H1 (cell line): Measurements from ENCODE around the gene ERC1. TPM values are rescaled to one million over a fixed set of nuclear protein-coding genes. Genes with fewer than 3 reads are reported as not detected.

Source experiments
- CTCF ChIA-PET: fragments of 300-600 bp; sonication (Branson Sonifier 250); formaldehyde crosslinking; loops from one replicate; lab custom pipeline; 2021; ENCODE audit not compliant: partially characterized antibody; lab: Charles Lee
- POLR2A ChIA-PET: fragments of 300-600 bp; sonication (Branson Sonifier 250); formaldehyde crosslinking; loops from one replicate; lab custom pipeline; 2021; ENCODE audit warnings: inconsistent platforms; ENCODE audit not compliant: partially characterized antibody; lab: Charles Lee
- DNase-seq, 2 experiments: peaks; one replicate each; pipeline versions ENCODE4 v3.0.0 to v3.0.0-alpha.2; 2010 to 2022; ENCODE audit warnings: low spot score in 2 of 2, low read depth in 1 of 2, mixed read lengths in 1 of 2
- FAIRE-seq: peaks from 2 replicates; lab custom pipeline; 2011; peaks lifted over from hg19 to GRCh38; lab: Jason Lieb, UNC
- H2AFZ ChIP-seq: 2 replicates; pipeline ENCODE4 v1.8.1; 2012; ENCODE audit warnings: low read length, inconsistent platforms
- H2AK5ac ChIP-seq: 2 replicates; pipeline ENCODE4 v1.6.1; 2013; ENCODE audit warnings: low read depth, low read length
- H2BK120ac ChIP-seq: replicated peaks from 2 replicates; pipeline ENCODE3; 2013; ENCODE audit warnings: low read depth, low read length, inconsistent platforms
- H2BK12ac ChIP-seq: 2 replicates; pipeline ENCODE4 v1.6.1; 2013; ENCODE audit warnings: low read depth, low read length
- H2BK15ac ChIP-seq: 2 replicates; pipeline ENCODE4 v1.6.1; 2013; ENCODE audit warnings: low read length
- H2BK20ac ChIP-seq: 2 replicates; pipeline ENCODE4 v1.6.1; 2013; ENCODE audit warnings: low read length
- H2BK5ac ChIP-seq: 2 replicates; pipeline ENCODE4 v1.6.1; 2013; ENCODE audit warnings: low read depth, low read length
- H3K14ac ChIP-seq: 2 replicates; pipeline ENCODE4 v1.6.1; 2013; ENCODE audit warnings: inconsistent platforms; ENCODE audit not compliant: insufficient read length
- H3K18ac ChIP-seq: 2 replicates; pipeline ENCODE4 v1.6.1; 2013; ENCODE audit warnings: low read length; ENCODE audit errors: extremely low read depth
- H3K23ac ChIP-seq: 2 replicates; pipeline ENCODE4 v1.6.1; 2013; ENCODE audit warnings: inconsistent platforms; ENCODE audit not compliant: insufficient read length
- H3K23me2 ChIP-seq: 2 replicates; pipeline ENCODE4 v1.6.1; 2013; ENCODE audit warnings: low read depth, low read length
- H3K27ac ChIP-seq: 2 replicates; pipeline ENCODE4 v1.6.1; 2011; ENCODE audit warnings: low read depth, low read length, inconsistent platforms
- H3K27me3 ChIP-seq, 4 experiments: replicated peaks in 1 of 4; 1 replicate in 1 of 4; 2 replicates in 3 of 4; pipeline versions ENCODE4 v1.6.1 to v1.8.1; 2011 to 2013; ENCODE audit warnings: low read length in 3 of 4, mild to moderate bottlenecking in 3 of 4, inconsistent platforms in 2 of 4, mixed read lengths in 2 of 4, moderate library complexity in 1 of 4; ENCODE audit not compliant: control insufficient read depth in 3 of 4, insufficient read depth in 3 of 4; ENCODE audit errors: extremely low read depth in 1 of 4
- H3K36me3 ChIP-seq, 4 experiments: 2 replicates each; pipeline versions ENCODE4 v1.6.1 to v1.8.1; 2011 to 2013; ENCODE audit warnings: mild to moderate bottlenecking in 4 of 4, low read length in 3 of 4, moderate library complexity in 2 of 4, control low read depth in 1 of 4, inconsistent platforms in 1 of 4; ENCODE audit not compliant: insufficient read depth in 4 of 4, control insufficient read depth in 2 of 4
- H3K4ac ChIP-seq: replicated peaks from 2 replicates; pipeline ENCODE3; 2013; ENCODE audit warnings: low read length, low read depth, mixed read lengths, inconsistent platforms; ENCODE audit not compliant: insufficient read length
- H3K4me1 ChIP-seq, 4 experiments: replicated peaks in 1 of 4; 1 replicate in 1 of 4; 2 replicates in 3 of 4; pipeline versions ENCODE4 v1.6.1 to v1.8.1; 2011 to 2013; ENCODE audit warnings: low read length in 3 of 4, inconsistent platforms in 2 of 4, mixed read lengths in 1 of 4; ENCODE audit not compliant: insufficient read depth in 4 of 4, control insufficient read depth in 3 of 4
- H3K4me2 ChIP-seq, 2 experiments: 2 replicates each; pipeline versions ENCODE4 v1.6.1 to v1.8.1; 2011 to 2013; ENCODE audit warnings: low read depth in 2 of 2, low read length in 2 of 2, control low read depth in 1 of 2, inconsistent platforms in 1 of 2, mild to moderate bottlenecking in 1 of 2; ENCODE audit not compliant: insufficient read depth in 1 of 2
- H3K4me3 ChIP-seq, 4 experiments: fragments of 200-600, 300-600 bp in 1 of 4; sonication (generic), shearing (Covaris generic), sonication (Bioruptor Twin) in 1 of 4; 2 replicates each; pipeline versions ENCODE4 v1.5.1 to v1.8.1; 2011 to 2016; ENCODE audit warnings: low read length in 4 of 4, low read depth in 3 of 4, control low read depth in 2 of 4, inconsistent platforms in 2 of 4, mild to moderate bottlenecking in 2 of 4, mixed read lengths in 1 of 4, moderate library complexity in 1 of 4; ENCODE audit not compliant: insufficient read depth in 2 of 4; ENCODE audit errors: extremely low read depth in 1 of 4
- H3K56ac ChIP-seq: replicated peaks from 2 replicates; pipeline ENCODE3; 2013; ENCODE audit warnings: low read depth, mild to moderate bottlenecking, mixed read lengths, low read length, inconsistent platforms; ENCODE audit not compliant: insufficient read length
- H3K79me1 ChIP-seq: 2 replicates; pipeline ENCODE4 v1.6.1; 2013; ENCODE audit warnings: low read depth, low read length, control low read depth
- H3K79me2 ChIP-seq, 2 experiments: 2 replicates each; pipeline versions ENCODE4 v1.6.1 to v1.8.1; 2012 to 2013; ENCODE audit warnings: low read length in 2 of 2, mild to moderate bottlenecking in 2 of 2, inconsistent platforms in 1 of 2; ENCODE audit not compliant: insufficient read depth in 2 of 2, control insufficient read depth in 1 of 2
- H3K9ac ChIP-seq, 4 experiments: replicated peaks in 1 of 4; 1 replicate in 1 of 4; 2 replicates in 3 of 4; pipeline versions ENCODE4 v1.6.1 to v1.8.1; 2011 to 2013; ENCODE audit warnings: low read depth in 3 of 4, low read length in 3 of 4, control low read depth in 2 of 4, mild to moderate bottlenecking in 2 of 4, moderate library complexity in 2 of 4, inconsistent platforms in 1 of 4; ENCODE audit errors: extremely low read depth in 1 of 4
- H3K9me3 ChIP-seq, 2 experiments: 2 replicates each; pipeline versions ENCODE4 v1.6.1 to v1.8.1; 2012 to 2013; ENCODE audit warnings: mild to moderate bottlenecking in 2 of 2, moderate library complexity in 2 of 2, control low read depth in 1 of 2, inconsistent platforms in 1 of 2, low read depth in 1 of 2, low read length in 1 of 2, mixed read lengths in 1 of 2; ENCODE audit not compliant: insufficient read depth in 2 of 2
- H4K20me1 ChIP-seq, 2 experiments: replicated peaks in 1 of 2; 2 replicates each; pipeline versions ENCODE3 to v1.8.1; 2011 to 2013; ENCODE audit warnings: inconsistent platforms in 2 of 2, low read length in 2 of 2, mild to moderate bottlenecking in 1 of 2; ENCODE audit not compliant: insufficient read depth in 2 of 2, control insufficient read depth in 1 of 2
- H4K5ac ChIP-seq: 2 replicates; pipeline ENCODE4 v1.6.1; 2013; ENCODE audit warnings: low read length, low read depth, mixed read lengths, inconsistent platforms; ENCODE audit not compliant: insufficient read length
- H4K8ac ChIP-seq: 2 replicates; pipeline ENCODE4 v1.8.0; 2013; ENCODE audit warnings: mild to moderate bottlenecking, moderate library complexity, low read length, inconsistent platforms; ENCODE audit not compliant: insufficient read depth; ENCODE audit errors: extremely low read depth
- H4K91ac ChIP-seq: replicated peaks from 2 replicates; pipeline ENCODE3; 2013; ENCODE audit warnings: low read length, mixed read lengths, inconsistent platforms; ENCODE audit not compliant: insufficient read length
- CBX5 ChIP-seq: fragments of 300-800, 300-1000 bp; sonication (generic); IDR thresholded peaks from 2 replicates; pipeline ENCODE4 v1.7.1; 2016; ENCODE audit warnings: antibody characterized with exemption, low read length, low read depth
- CTBP2 ChIP-seq: IDR thresholded peaks from 2 replicates; pipeline ENCODE4 v1.7.0; 2011; ENCODE audit warnings: borderline replicate concordance, mild to moderate bottlenecking, moderate library complexity, mixed read lengths, low read length; ENCODE audit not compliant: insufficient read depth, insufficient read length
- EZH2 ChIP-seq: fragments of 200-600 bp; sonication (generic); IDR thresholded peaks from 2 replicates; pipeline ENCODE4 v1.7.1; 2012; ENCODE audit warnings: low read depth, mild to moderate bottlenecking, moderate library complexity, low read length, inconsistent platforms; ENCODE audit not compliant: severe bottlenecking
- JUN ChIP-seq: IDR thresholded peaks from 2 replicates; pipeline ENCODE4 v1.6.1; 2011; ENCODE audit warnings: low read depth, mild to moderate bottlenecking, improper control_type of control experiment, low read length
- KDM1A ChIP-seq: fragments of 200-600, 300-600 bp; sonication (generic); IDR thresholded peaks from 2 replicates; pipeline ENCODE4 v1.7.1; 2016; ENCODE audit warnings: mild to moderate bottlenecking, low read length, borderline replicate concordance
- PHF8 ChIP-seq: fragments of 200-600 bp; sonication (generic); conservative IDR thresholded peaks from 2 replicates; pipeline ENCODE4 v1.7.1; 2012; ENCODE audit warnings: low read depth, mild to moderate bottlenecking, inconsistent platforms, low read length, moderate library complexity
- RAD21 ChIP-seq, 2 experiments: IDR thresholded peaks in 1 of 2; conservative IDR thresholded peaks in 1 of 2; 2 replicates each; pipeline ENCODE4 v1.6.1; 2011; ENCODE audit warnings: low read depth in 2 of 2, low read length in 2 of 2, improper control_type of control experiment in 1 of 2, inconsistent platforms in 1 of 2, mild to moderate bottlenecking in 1 of 2, moderate library complexity in 1 of 2
- SP4 ChIP-seq: IDR thresholded peaks from 2 replicates; pipeline ENCODE4 v1.6.1; 2012; ENCODE audit warnings: low read length, inconsistent platforms
- TAF7 ChIP-seq: optimal IDR thresholded peaks from 2 replicates; pipeline ENCODE3; 2011; ENCODE audit warnings: low read depth, mild to moderate bottlenecking, inconsistent platforms, low read length, moderate library complexity, borderline replicate concordance
- TBP ChIP-seq: IDR thresholded peaks from 2 replicates; pipeline ENCODE4 v1.6.1; 2011; ENCODE audit warnings: low read depth, low read length, improper control_type of control experiment
- WGBS, 2 experiments: shearing (Covaris generic) in 1 of 2; methylation state at CpG; one replicate each; pipeline versions ENCODE4 v1.1.6 to v1.1.7; 2013 to 2015; ENCODE audit warnings: low lambda C conversion rate in 2 of 2, mixed read lengths in 2 of 2, inconsistent platforms in 1 of 2, low coverage in 1 of 2, missing lambda C conversion rate in 1 of 2; ENCODE audit not compliant: insufficient replicate concordance in 2 of 2, insufficient coverage in 1 of 2, insufficient read length in 1 of 2; ENCODE audit errors: extremely low coverage in 1 of 2, missing lambda C conversion rate in 1 of 2; 5-methylcytosine and 5-hydroxymethylcytosine counted together
- polyA plus RNA-seq, 7 experiments: library from polyadenylated mRNA; depleted of rRNA in 3 of 7; stranded (reverse) in 5 of 7; unstranded in 2 of 7; fragments of >200 nt in 5 of 7; fragments of 200-250 nt in 2 of 7; gene quantifications; 1 replicate in 5 of 7; 2 replicates in 1 of 7; 4 replicates in 1 of 7; pipeline versions ENCODE4 v1.2.1 to v1.2.3, GENCODE V29; 2011 to 2013; ENCODE audit warnings: missing spikeins in 2 of 7, mixed read lengths in 2 of 7
- total RNA-seq: library from RNA; stranded (reverse); fragmentation: NEBNext Ultra II Directional; extraction: Animal tissue kit (Norgen Biotek cat#: 25700); gene quantifications from 2 replicates; pipeline ENCODE4 v1.2.1, GENCODE V29; 2021
- TF ChIP-seq, protein P1 (sequence below): IDR thresholded peaks from 2 replicates; pipeline ENCODE4 v1.6.1; 2012; ENCODE audit warnings: low read length, inconsistent platforms

ERC1 gene
- total and polyA plus RNA-seq, 2 of the 8 experiments (the other 6 are each of a cell fraction or from before 2014, with no cell fraction given): 7.8 to 45.7 TPM

DNA sequence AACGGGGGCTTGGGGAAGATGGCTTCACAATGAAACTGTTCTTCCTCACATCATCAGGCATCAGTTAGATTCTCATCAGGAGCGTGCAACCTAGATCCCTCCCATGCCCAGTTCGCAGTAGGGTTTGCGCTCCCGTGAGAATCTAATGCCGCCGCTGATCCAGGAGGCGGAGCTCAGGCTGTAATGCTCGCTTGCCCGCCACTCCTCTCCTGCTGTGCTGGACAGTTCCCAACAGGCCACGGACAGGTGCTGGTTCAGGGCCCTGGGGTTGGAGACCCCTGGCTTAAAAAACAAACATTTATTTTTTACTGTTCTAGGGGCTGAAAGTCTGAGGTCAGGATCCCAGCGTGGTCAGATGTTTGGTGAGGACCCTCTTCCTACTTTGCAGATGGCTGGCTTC lies 422.9 kb downstream of the ERC1 start:
- H3K4me2 ChIP-seq: no peak overlapping the region
- H3K23me2 ChIP-seq: no peaks in the 10 kb centered on the region
- H2AFZ ChIP-seq: no peak overlapping the region
- no peak overlapping the region for H4K91ac ChIP-seq
- no peak overlapping the region for H3K56ac ChIP-seq
- H4K20me1 ChIP-seq: no peaks in the 10 kb centered on the region
- H3K23ac ChIP-seq: no peak overlapping the region
- no peak overlapping the region for H3K14ac ChIP-seq
- FAIRE-seq (no peak), DNase-seq (no peak)
- no peaks in the 10 kb centered on the region for H3K36me3 ChIP-seq
- H2BK5ac ChIP-seq: no peak overlapping the region
- H2BK12ac ChIP-seq: no peak overlapping the region
- H2BK20ac ChIP-seq: no peak overlapping the region
- no peak overlapping the region for H3K4ac ChIP-seq
- H3K4me3 ChIP-seq: no peak overlapping the region
- ChIA-PET POLR2A (no interaction called here), CTCF (interaction anchor here (0.6 to 0.9 kb wide), 2 partner anchors 19 to 362 kb away, joined by 3 read pairs; no protein-coding TSS in a partner anchor)
- H2AK5ac ChIP-seq: no peak overlapping the region
- no peak overlapping the region for H3K9ac ChIP-seq
- no peak overlapping the region for H2BK15ac ChIP-seq
- 94% methylated on average over 12 of the region's 12 CpGs; no CpG with 5 or more reads in 1 of the 2 experiments for WGBS, 2 experiments
- H3K4me1 ChIP-seq: peaks cover 0 to 3% (median 1%) of the 10 kb centered on the region in 4 experiments; a peak in 4 of 7 replicates
- no peak overlapping the region for H3K27ac ChIP-seq
- H3K18ac ChIP-seq: no peak overlapping the region
- H4K8ac ChIP-seq: no peak overlapping the region
- H4K5ac ChIP-seq: no peak overlapping the region
- no peaks in the 10 kb centered on the region for H3K9me3 ChIP-seq
- H2BK120ac ChIP-seq: no peak overlapping the region
- no peaks in the 10 kb centered on the region for H3K79me1 ChIP-seq
- no peaks in the 10 kb centered on the region for H3K79me2 ChIP-seq
- peaks cover 0 to 9% (median 3%) of the 10 kb centered on the region in 4 experiments; a peak in 6 of 7 replicates for H3K27me3 ChIP-seq
- TF ChIP-seq PHF8: no peak
- no peak for TF ChIP-seq RAD21 (IDR thresholded peaks at IDR 0.05 in 1 of 2, conservative IDR thresholded peaks at IDR 0.05 in 1 of 2; ENCODE audit: low read depth in 2 of 2, low read length in 2 of 2)
- no peak for TF ChIP-seq TAF7
- no peak for TF ChIP-seq SP4
- no peak for TF ChIP-seq KDM1A
- TF ChIP-seq JUN: no peak
- TF ChIP-seq, protein P1, sequence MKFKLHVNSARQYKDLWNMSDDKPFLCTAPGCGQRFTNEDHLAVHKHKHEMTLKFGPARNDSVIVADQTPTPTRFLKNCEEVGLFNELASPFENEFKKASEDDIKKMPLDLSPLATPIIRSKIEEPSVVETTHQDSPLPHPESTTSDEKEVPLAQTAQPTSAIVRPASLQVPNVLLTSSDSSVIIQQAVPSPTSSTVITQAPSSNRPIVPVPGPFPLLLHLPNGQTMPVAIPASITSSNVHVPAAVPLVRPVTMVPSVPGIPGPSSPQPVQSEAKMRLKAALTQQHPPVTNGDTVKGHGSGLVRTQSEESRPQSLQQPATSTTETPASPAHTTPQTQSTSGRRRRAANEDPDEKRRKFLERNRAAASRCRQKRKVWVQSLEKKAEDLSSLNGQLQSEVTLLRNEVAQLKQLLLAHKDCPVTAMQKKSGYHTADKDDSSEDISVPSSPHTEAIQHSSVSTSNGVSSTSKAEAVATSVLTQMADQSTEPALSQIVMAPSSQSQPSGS: no peak
- TF ChIP-seq CBX5: no peak
- no peak for TF ChIP-seq EZH2
- no peak for TF ChIP-seq CTBP2
- TF ChIP-seq TBP: no peak
